Cardiac muscle cell (in vitro differentiated cells and primary cell): Measurements from ENCODE around the gene GLIPR1L2. TPM values are rescaled to one million over a fixed set of nuclear protein-coding genes. Genes with fewer than 3 reads are reported as not detected.

Source experiments
- DNase-seq, 2 donors: peaks; one replicate each; pipeline versions ENCODE4 v3.0.0 to v3.0.0-alpha.2; 2010 to 2017; ENCODE audit warnings: low read depth in 1 of 2, low spot score in 1 of 2
- H3K27ac ChIP-seq: fragments of 200-600 bp; sonication (generic); 2 replicates; pipeline ENCODE4 v1.5.1; 2016
- H3K27me3 ChIP-seq: fragments of 200-600 bp; sonication (generic); 2 replicates; pipeline ENCODE4 v1.6.0; 2016; ENCODE audit warnings: control low read depth
- H3K36me3 ChIP-seq: fragments of 200-600 bp; sonication (generic); 2 replicates; pipeline ENCODE4 v1.5.1; 2016; ENCODE audit warnings: control low read depth
- H3K4me1 ChIP-seq: fragments of 200-600 bp; sonication (generic); 2 replicates; pipeline ENCODE4 v1.8.1; 2017; ENCODE audit warnings: low read depth, mild to moderate bottlenecking, mixed run types
- H3K4me3 ChIP-seq: fragments of 200-600 bp; sonication (generic); 2 replicates; pipeline ENCODE4 v1.5.1; 2016; ENCODE audit warnings: mild to moderate bottlenecking
- H3K9me3 ChIP-seq: fragments of 200-600 bp; sonication (generic); 2 replicates; pipeline ENCODE4 v1.5.1; 2017; ENCODE audit warnings: low read depth, mild to moderate bottlenecking, control low read depth
- polyA plus RNA-seq: library from polyadenylated mRNA; unstranded; fragments of >200 nt; fragmentation: Nextera tagmentation; extraction: Ambion mirVana; gene quantifications from 2 replicates; pipeline ENCODE4 v1.2.1, GENCODE V29; 2016
- total RNA-seq: library from RNA; depleted of rRNA; stranded (reverse); fragments of >200 nt; gene quantifications from 2 replicates; pipeline ENCODE4 v1.2.3, GENCODE V29; 2016
- TF ChIP-seq, protein P1 (sequence below): IDR thresholded peaks from 2 replicates; pipeline ENCODE4 v1.5.1; 2012; ENCODE audit warnings: low read depth, mild to moderate bottlenecking, low read length

GLIPR1L2 gene
- total and polyA plus RNA-seq, 2 experiments from 2014 or later = 0.54 to 0.63 TPM

DNA sequence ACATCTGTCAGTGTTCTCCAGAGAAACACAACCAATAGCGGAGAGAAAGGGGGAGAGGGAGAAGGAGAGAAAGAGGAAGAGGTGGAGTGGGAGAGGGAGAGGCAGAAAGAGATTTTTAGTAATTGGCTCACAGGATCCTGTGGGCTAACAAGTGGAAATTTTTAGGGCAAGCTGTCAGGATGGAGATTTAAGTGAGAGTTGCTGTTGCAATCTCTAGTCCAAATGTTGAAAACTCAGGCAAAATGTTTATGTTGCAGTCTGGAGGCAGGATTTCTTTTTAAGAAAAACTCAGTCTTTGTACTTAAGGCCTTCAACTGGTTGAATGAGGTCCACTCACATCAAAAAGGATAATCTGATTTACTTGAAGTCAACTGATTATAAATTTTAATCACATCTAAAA lies 12.5 kb upstream of the GLIPR1L2 start:
- Histone ChIP-seq H3K36me3 (no peaks in the 10 kb centered on the region), H3K4me1 (no peaks in the 10 kb centered on the region), H3K27me3 (no peaks in the 10 kb centered on the region), H3K27ac (no peak overlapping the region), H3K4me3 (no peak overlapping the region), H3K9me3 (no peaks in the 10 kb centered on the region)
- TF ChIP-seq, protein P1, sequence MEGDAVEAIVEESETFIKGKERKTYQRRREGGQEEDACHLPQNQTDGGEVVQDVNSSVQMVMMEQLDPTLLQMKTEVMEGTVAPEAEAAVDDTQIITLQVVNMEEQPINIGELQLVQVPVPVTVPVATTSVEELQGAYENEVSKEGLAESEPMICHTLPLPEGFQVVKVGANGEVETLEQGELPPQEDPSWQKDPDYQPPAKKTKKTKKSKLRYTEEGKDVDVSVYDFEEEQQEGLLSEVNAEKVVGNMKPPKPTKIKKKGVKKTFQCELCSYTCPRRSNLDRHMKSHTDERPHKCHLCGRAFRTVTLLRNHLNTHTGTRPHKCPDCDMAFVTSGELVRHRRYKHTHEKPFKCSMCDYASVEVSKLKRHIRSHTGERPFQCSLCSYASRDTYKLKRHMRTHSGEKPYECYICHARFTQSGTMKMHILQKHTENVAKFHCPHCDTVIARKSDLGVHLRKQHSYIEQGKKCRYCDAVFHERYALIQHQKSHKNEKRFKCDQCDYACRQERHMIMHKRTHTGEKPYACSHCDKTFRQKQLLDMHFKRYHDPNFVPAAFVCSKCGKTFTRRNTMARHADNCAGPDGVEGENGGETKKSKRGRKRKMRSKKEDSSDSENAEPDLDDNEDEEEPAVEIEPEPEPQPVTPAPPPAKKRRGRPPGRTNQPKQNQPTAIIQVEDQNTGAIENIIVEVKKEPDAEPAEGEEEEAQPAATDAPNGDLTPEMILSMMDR = no peak
- DNase-seq = peak in 1 of 2 donors; percentile 18

- TF ChIP-seq, protein P1 = no peak
- Histone ChIP-seq H3K36me3 (no peaks in the 10 kb centered on the region), H3K9me3 (no peaks in the 10 kb centered on the region), H3K27ac (no peak overlapping the region), H3K4me1 (no peaks in the 10 kb centered on the region), H3K4me3 (no peak overlapping the region), H3K27me3 (no peaks in the 10 kb centered on the region)
- DNase-seq = peak in 1 of 2 donors; percentile 18
Measured at GRCh38 chr12:75389061-75389460, 1.8 kb upstream of the GLIPR1L2 start.

DNA sequence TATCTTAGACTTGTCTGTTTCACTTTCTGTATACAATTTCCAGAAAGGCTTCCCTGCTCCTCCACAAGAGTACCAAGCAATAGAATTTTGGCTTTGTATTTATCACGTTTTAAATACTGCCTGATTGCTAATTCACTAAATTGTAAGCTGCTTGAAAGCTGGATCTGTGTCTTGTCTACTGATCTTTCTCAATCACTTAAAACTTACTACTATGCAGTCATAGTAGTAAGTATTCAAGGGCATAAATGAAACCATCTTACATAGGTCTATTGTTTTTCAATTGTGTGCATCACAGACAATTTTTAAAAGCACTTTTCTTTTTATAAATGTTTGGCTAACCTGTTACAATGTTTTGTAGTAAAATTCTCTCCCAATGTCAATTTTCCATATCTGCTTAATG lies 1.2 kb upstream of the GLIPR1L2 start:
- Histone ChIP-seq H3K4me3 (no peak overlapping the region), H3K27ac (no peak overlapping the region)
- DNase-seq = no peak

DNA sequence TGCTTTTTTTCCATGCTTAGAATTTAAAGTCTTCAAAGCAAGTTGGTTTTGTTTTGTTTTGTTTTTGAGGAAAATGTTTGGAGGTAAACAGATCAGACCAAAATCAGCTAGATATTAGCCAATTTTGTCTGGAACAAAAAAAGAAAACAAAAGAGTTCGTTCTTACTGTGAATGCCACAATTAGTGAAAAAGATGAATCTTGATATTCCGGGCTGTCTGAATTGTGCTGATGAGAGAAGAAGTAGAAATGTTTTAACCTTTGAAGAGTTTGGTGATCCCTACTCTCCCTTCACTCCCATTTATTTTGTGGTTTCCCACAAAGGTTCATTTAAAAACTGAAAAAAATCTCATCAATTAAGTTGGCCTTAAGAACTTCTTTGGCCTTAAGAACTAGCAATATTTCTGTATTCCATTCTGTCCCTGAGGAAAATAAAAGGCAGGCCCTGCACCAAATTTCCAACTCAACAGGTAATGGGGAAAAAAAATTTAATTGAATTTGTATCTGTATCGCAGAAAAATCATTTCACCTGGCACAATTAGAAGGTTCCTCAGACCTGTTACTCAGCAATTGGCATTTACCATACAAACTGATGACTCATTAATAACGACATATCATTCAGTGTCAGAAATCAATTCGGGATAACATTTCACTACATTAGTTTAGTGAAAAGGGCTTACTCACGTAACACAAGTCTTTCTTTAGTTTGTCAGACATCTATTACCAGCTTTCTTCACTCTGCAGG lies 562 bp upstream of the GLIPR1L2 start:
- no peak overlapping the region for H3K27ac ChIP-seq
- no peaks in the 10 kb centered on the region for H3K4me1 ChIP-seq
- no peaks in the 10 kb centered on the region for H3K27me3 ChIP-seq
- H3K4me3 ChIP-seq = peak overlapping the region; percentile 17
- H3K36me3 ChIP-seq = no peaks in the 10 kb centered on the region
- DNase-seq = no peak
- TF ChIP-seq, protein P1 = no peak
- no peaks in the 10 kb centered on the region for H3K9me3 ChIP-seq

More for the DNA sequence above, 1.2 kb upstream of the GLIPR1L2 start:
- no peaks in the 10 kb centered on the region for H3K27me3 ChIP-seq
- no peaks in the 10 kb centered on the region for H3K9me3 ChIP-seq
- no peaks in the 10 kb centered on the region for H3K4me1 ChIP-seq
- H3K36me3 ChIP-seq = no peaks in the 10 kb centered on the region
- TF ChIP-seq, protein P1 = no peak

GRCh38 chr12:75404231-75404630 lies 13.3 kb downstream of the GLIPR1L2 start:
- TF ChIP-seq, protein P1 = no peak

More at GRCh38 chr12:75404231-75404630, 13.3 kb downstream of the GLIPR1L2 start:
- no peaks in the 10 kb centered on the region for H3K27me3 ChIP-seq
- no peaks in the 10 kb centered on the region for H3K9me3 ChIP-seq
- H3K36me3 ChIP-seq = no peaks in the 10 kb centered on the region
- no peaks in the 10 kb centered on the region for H3K4me1 ChIP-seq
- H3K27ac ChIP-seq = no peak overlapping the region
- H3K4me3 ChIP-seq = no peak overlapping the region
- no peak for DNase-seq
